Stomach (tissue), 19 donors: ENCODE data around the gene CRYGB. TPM values are rescaled to one million over a fixed set of nuclear protein-coding genes. Genes with fewer than 3 reads are reported as not detected.

Source experiments
- DNase-seq, 2 donors: peaks; one replicate each; pipeline versions ENCODE4 v3.0.0 to v3.0.0-alpha.2; 2013 to 2019
- H3K27ac ChIP-seq, 5 donors: fragments of 200-600 bp in 4 of 5; sonication (generic) in 4 of 5; one replicate each; pipeline ENCODE4 v1.5.1; 2013 to 2019; ENCODE audit warnings: mild to moderate bottlenecking in 1 of 5, moderate library complexity in 1 of 5
- H3K27me3 ChIP-seq, 3 donors: fragments of 200-600 bp; sonication (generic); one replicate each; pipeline ENCODE4 v1.5.1; 2017 to 2019; ENCODE audit warnings: mixed run types in 1 of 3
- H3K36me3 ChIP-seq, 4 donors: fragments of 200-600 bp; sonication (generic); 1 replicate in 3 of 4; 2 replicates in 1 of 4; pipeline ENCODE4 v1.5.1; 2016 to 2019
- H3K4me1 ChIP-seq, 4 donors: fragments of 200-600 bp; sonication (generic); one replicate each; pipeline ENCODE4 v1.5.1; 2016 to 2019
- H3K4me3 ChIP-seq, 4 donors: fragments of 200-600 bp; sonication (generic) in 3 of 4; one replicate each; pipeline ENCODE4 v1.5.1; 2016 to 2019; ENCODE audit warnings: mild to moderate bottlenecking in 1 of 4
- H3K9me3 ChIP-seq, 4 donors: fragments of 200-600 bp; sonication (generic); one replicate each; pipeline ENCODE4 v1.5.1; 2016 to 2019
- EP300 ChIP-seq: sonication (generic); formaldehyde crosslinking; IDR thresholded peaks from one replicate; pipeline ENCODE4 v1.6.1; 2017; ENCODE audit warnings: antibody characterized with exemption
- POLR2A ChIP-seq, 4 donors: fragments of 450-650 bp; IDR thresholded peaks; one replicate each; pipeline ENCODE4 v1.6.1; 2016; ENCODE audit warnings: antibody characterized with exemption in 4 of 4, control low read depth in 2 of 4, mild to moderate bottlenecking in 1 of 4, moderate library complexity in 1 of 4
- POLR2AphosphoS5 ChIP-seq, 3 donors: sonication (generic); formaldehyde crosslinking; IDR thresholded peaks; one replicate each; pipeline ENCODE4 v1.6.1; 2016; ENCODE audit warnings: antibody characterized with exemption in 3 of 3
- WGBS, 5 donors: extraction: QIAGEN DNeasy Blood & Tissue Kit in 3 of 5; methylation state at CpG; one replicate each; pipeline versions ENCODE4 v1.1.5 to v1.1.7; 2013 to 2018; 5-methylcytosine and 5-hydroxymethylcytosine counted together
- intact Hi-C: fragments of 100-400 bp; cut with DNase I; formaldehyde crosslinking; loops from one replicate; pipeline ENCODE4 v1.15.1; 2023; ENCODE audit warnings: low total_unique reads
- long read RNA-seq, 10 donors: transcript quantifications; one replicate each; lab custom pipeline, GENCODE V29; 2026
- polyA plus RNA-seq, 3 donors: library from polyadenylated mRNA; stranded (reverse); fragments of 200-250 nt; gene quantifications; one replicate each; pipeline ENCODE4 v1.2.3, GENCODE V29; 2013
- total RNA-seq, 5 donors: library from RNA; depleted of rRNA; stranded (reverse); fragments of >200 nt; gene quantifications; one replicate each; pipeline versions ENCODE4 v1.1.0 to v1.2.3, GENCODE V29; 2014 to 2016
- TF ChIP-seq, protein P1 (sequence below), 7 experiments: fragments of 450-650 bp in 4 of 7; fragments of 200-600 bp in 3 of 7; sonication (generic) in 3 of 7; IDR thresholded peaks; one replicate each; pipeline ENCODE4 v1.5.1; 2016 to 2019; ENCODE audit warnings: antibody characterized with exemption in 7 of 7, control low read depth in 2 of 7, mild to moderate bottlenecking in 1 of 7
- donor health status: healthy with polysubstance abuse.
- donor health status: Bipolar disorder and iron deficiency.
- donor health status: healthy.

The CRYGB gene, protein sequence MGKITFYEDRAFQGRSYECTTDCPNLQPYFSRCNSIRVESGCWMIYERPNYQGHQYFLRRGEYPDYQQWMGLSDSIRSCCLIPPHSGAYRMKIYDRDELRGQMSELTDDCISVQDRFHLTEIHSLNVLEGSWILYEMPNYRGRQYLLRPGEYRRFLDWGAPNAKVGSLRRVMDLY
- total RNA-seq (not detected), polyA plus RNA-seq (not detected)
- long read RNA-seq, donor 1 = 0 reads
- long read RNA-seq, donor 2 = 0 reads
- long read RNA-seq, donor 3 = 0 reads
- long read RNA-seq, donor 4 = 0 reads
- long read RNA-seq, donor 5 = 0 reads
- long read RNA-seq, donor 6 = 0 reads
- long read RNA-seq, donor 7 = 0 reads
- long read RNA-seq, donor 8 = 0 reads
- long read RNA-seq, donor 9 = 0 reads
- long read RNA-seq, donor 10 = 0 reads

DNA sequence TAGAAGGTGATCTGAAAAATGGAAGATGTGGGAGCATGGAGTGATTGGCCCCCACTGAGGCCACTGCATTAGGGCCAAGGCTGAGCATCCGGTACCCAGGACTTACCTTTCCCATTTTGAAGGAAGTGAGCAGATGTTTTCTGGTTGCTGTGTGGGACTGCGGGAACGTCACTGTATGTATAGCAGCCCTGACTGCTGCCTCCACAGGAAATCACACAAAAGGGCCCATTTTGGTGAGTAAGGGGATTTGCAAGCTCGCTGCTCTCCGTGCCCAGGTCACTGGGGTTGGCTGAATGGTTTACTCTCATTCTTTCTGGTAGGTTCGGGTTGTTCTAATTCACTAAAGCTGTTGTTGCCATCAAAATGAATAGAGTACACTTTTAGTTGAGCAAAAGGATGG, at the start of gene CRYGB:
Gene CRYGB (minus strand): TSS at position 153 of the 400 bp plus-strand sequence. CDS start 38 bp downstream, at position 115.
- intact Hi-C loops = no loop called here
- Histone ChIP-seq H3K4me3 (no peak within 1 kb of the TSS), H3K36me3 (no peaks in the 10 kb centered on the region), H3K27ac (no peak within 1 kb of the TSS), H3K27me3 (no peaks in the 10 kb centered on the region), H3K4me1 (peaks cover 0 to 11% (median 3%) of the 10 kb centered on the region in 4 donors), H3K9me3 (no peaks in the 10 kb centered on the region)
- WGBS, 5 donors = 61 to 80% (median 63%) methylated on average over 6 of the region's 6 CpGs
- DNase-seq = no peak
- TF ChIP-seq EP300 = no peak
- TF ChIP-seq POLR2A (IDR thresholded peaks at IDR 0.05) = no peak
- TF ChIP-seq, protein P1, sequence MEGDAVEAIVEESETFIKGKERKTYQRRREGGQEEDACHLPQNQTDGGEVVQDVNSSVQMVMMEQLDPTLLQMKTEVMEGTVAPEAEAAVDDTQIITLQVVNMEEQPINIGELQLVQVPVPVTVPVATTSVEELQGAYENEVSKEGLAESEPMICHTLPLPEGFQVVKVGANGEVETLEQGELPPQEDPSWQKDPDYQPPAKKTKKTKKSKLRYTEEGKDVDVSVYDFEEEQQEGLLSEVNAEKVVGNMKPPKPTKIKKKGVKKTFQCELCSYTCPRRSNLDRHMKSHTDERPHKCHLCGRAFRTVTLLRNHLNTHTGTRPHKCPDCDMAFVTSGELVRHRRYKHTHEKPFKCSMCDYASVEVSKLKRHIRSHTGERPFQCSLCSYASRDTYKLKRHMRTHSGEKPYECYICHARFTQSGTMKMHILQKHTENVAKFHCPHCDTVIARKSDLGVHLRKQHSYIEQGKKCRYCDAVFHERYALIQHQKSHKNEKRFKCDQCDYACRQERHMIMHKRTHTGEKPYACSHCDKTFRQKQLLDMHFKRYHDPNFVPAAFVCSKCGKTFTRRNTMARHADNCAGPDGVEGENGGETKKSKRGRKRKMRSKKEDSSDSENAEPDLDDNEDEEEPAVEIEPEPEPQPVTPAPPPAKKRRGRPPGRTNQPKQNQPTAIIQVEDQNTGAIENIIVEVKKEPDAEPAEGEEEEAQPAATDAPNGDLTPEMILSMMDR (IDR thresholded peaks at IDR 0.05) = no peak
- TF ChIP-seq POLR2AphosphoS5 (IDR thresholded peaks at IDR 0.05) = no peak

DNA sequence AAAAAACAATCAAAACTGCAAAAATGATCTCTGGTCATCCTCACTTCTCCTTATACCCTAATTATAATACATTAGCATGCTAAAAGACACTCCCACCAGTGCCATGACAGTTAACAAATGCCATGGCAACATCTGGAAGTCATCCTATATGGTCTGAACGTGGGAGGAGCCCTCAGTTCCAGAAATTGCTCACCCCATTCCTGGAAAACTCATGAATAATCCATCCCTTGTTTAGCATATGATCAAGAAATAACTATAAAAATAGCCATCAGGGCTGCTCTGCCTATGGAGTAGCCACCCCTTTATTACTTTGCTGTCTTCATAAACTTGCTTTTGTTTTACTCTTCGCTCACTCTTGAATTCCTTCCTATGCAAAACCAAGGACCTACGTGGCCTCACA, 49.6 kb upstream of the CRYGB start:
- no peak for DNase-seq
- Histone ChIP-seq H3K36me3 (no peaks in the 10 kb centered on the region), H3K4me3 (no peak overlapping the region), H3K9me3 (no peaks in the 10 kb centered on the region), H3K27ac (no peak overlapping the region), H3K4me1 (no peaks in the 10 kb centered on the region), H3K27me3 (peaks cover 0 to 6% (median 0%) of the 10 kb centered on the region in 3 donors)
- TF ChIP-seq POLR2AphosphoS5 (IDR thresholded peaks at IDR 0.05) = no peak
- no peak for TF ChIP-seq POLR2A (IDR thresholded peaks at IDR 0.05)
- no peak for TF ChIP-seq EP300
- 81 to 88% (median 85%) methylated on average over 3 of the region's 3 CpGs for WGBS, 5 donors
- intact Hi-C loops = no loop called here

DNA sequence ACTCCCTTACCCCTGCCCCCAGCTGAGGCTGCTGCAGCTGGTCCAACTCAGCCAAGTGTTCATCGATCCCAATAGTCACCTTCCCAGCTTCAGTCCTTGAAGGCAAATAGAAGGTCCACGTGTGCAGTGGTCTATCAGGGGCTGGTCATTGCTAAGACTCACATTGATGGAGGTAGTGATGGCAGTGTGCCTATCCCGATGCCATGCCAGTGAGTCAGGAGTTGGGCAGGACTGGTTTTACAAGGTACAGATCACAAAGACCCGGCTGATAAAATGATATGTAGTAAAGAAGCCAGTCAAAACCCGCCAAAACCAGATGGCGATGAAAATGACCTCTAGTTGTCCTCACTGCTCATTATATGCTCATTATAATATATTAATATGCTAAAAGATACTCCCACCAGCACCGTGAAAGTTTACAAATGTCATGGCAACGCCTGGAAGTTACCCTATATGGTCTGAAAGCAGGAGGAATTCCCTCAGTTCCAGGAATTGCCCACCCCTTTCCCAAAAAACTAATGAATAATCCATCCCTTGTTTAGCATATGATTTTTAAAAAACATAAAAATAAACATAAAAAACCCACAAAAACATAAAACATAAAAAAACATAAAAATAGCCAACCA, 46.8 kb upstream of the CRYGB start:
- no peaks in the 10 kb centered on the region for H3K4me1 ChIP-seq
- DNase-seq = peak in 1 of 2 donors; percentile 55
- 59 to 69% (median 65%) methylated on average over 8 of the region's 8 CpGs for WGBS, 5 donors
- H3K36me3 ChIP-seq = no peaks in the 10 kb centered on the region
- peaks cover 0 to 8% (median 0%) of the 10 kb centered on the region in 3 donors for H3K27me3 ChIP-seq
- no peak overlapping the region for H3K4me3 ChIP-seq
- no peak for TF ChIP-seq EP300
- TF ChIP-seq, protein P1 (IDR thresholded peaks at IDR 0.05) = no peak
- intact Hi-C loops = no loop called here
- H3K27ac ChIP-seq = no peak overlapping the region
- no peaks in the 10 kb centered on the region for H3K9me3 ChIP-seq

DNA sequence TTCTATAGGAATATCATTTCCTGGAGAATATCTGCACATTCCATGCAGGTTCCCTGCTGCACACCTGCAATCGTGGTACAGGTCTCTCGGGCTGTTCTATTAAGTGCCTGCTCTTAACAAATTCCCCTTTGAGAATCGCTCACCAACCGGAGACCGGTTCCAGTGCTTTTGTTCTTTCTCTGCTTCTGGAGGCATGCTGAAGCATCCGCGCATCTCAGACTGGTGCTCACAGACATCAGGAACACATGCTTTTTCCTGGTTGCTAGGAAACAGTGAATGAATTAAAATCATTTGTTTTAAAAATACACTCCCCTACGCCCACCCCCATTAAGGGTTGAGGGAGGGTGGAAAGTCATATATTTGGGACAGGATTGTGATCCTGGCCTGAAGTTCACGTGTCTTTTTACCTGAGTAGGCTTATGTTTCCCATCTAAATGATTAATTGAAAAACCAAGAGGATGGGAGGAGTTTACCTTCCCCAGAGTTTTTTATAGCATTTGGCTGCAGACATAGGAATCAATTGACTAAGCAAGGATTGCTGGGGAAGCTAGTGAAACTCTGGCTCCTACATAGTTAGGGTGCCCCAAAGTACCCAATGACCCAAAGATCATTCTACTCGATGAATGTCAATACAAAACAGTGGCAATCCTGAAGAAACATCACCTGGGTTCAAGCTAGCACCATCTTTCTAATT, 44.0 kb upstream of the CRYGB start, which contains the start of gene C2orf80:
Gene C2orf80 (minus strand): TSS at position 221 of the 694 bp plus-strand sequence. CDS start 3,044 bp downstream, outside the sequence.
- 68 to 71% (median 69%) methylated on average over 10 of the region's 10 CpGs for WGBS, 5 donors
- no peaks in the 10 kb centered on the region for H3K4me1 ChIP-seq
- DNase-seq = no peak
- H3K36me3 ChIP-seq = no peaks in the 10 kb centered on the region
- H3K27ac ChIP-seq = no peak within 1 kb of the TSS
- no peak within 1 kb of the TSS for H3K4me3 ChIP-seq
- TF ChIP-seq EP300 (no peak), POLR2AphosphoS5 (IDR thresholded peaks at IDR 0.05) (no peak), POLR2A (IDR thresholded peaks at IDR 0.05) (no peak)
- TF ChIP-seq, protein P1 (IDR thresholded peaks at IDR 0.05) = no peak
- intact Hi-C loops = no loop called here
- peaks cover 0 to 13% (median 0%) of the 10 kb centered on the region in 3 donors for H3K27me3 ChIP-seq
- no peaks in the 10 kb centered on the region for H3K9me3 ChIP-seq
